ENCODE results near the gene CSGALNACT2.

Gene CSGALNACT2

DNA sequence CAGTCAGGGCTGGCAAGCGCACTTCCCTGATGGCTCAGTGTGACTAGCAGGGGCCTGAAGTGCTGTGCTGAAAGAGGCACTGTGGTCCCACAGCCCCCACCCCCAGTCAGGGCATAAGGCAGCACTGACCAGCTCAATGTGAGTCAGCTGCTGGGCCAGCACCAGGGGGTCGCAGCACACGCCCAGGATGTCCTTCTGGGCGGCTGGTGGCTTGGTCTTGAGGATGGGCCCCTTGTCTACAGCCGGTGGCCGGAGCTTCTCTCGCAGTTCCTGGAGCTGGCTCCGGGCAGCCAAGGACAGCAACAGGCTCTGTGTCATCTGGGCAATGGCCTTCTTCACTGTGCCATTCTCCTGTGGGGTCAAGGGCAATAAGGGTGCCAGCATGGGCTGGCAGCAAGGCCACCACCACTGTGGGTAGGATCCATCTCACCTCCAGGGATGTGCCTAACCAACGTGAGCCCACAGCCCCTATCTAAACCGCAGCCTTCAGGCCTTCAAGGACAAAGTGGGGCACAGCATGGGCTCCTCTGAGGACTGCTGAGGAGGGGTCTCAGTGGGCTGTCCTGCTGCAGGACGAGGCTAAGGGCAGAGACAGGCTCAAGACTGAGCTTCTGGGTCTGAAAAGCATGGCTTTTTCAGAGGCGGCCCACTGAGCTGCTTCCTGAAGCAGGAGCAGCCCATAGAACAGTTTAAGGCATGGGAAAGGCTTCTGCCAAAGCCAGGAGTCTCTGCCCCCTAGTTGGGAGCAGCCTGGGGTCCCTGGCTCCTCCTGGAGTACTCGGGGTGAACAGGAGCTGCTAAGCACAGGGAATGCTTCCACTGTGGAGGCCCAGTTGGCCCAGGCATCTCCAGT, 62.5 kb downstream of the CSGALNACT2 start:
- DNase-seq (ENCODE audit: low spot score) (no peak), FAIRE-seq (peak; percentile 66)

DNA sequence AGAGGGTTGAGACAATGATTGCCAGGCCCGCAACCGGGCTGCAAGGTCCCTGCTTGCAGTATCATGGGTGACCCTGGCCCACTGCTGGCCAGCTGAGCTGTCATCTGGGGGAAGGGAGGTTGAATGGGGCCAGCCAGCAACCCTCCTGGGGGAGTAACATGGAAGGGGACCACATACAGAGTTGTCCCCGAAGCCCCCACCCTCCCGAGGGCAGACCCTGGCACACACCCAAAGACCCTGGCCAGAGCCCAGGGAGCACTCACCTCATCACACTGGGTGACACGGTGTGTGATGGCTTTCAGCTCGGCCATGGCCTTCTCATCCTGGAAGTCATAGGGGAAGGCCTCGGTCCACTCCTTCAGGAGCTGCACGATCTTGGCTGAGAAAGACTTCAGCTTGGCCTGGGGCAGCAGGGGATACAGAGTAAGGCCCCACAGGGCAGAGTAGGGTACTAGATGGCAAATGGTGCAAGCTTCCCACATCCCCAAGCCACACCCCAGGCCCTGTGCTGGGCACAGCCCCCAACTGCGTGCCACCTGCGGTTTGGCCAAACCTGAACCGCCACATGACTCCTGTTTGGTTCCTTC, 63.4 kb downstream of the CSGALNACT2 start:
- FAIRE-seq = no peak
- DNase-seq (ENCODE audit: low spot score) = peak; percentile 11

DNA sequence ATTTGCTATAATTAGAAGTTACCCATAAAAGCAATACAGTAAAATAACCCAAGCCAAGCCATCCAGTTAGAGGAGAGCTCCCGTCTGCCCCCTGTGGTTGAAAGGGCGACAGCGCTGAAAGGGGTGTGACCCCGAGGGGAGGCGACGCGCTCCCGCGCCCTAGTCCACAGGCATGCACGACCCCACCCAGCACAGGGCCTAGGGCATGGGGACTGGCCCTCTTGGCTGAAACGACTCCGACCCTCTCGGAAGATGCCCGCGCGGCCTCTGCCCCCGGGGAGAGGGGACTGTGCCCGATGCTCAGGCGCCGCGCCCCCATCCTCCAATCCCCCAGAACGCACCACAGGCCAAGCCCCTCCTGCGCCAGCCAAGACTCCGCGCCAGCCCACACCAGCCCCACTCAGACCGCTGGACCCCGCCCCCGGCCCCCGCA, 64.0 kb downstream of the CSGALNACT2 start:
- FAIRE-seq = peak; percentile 86

DNA sequence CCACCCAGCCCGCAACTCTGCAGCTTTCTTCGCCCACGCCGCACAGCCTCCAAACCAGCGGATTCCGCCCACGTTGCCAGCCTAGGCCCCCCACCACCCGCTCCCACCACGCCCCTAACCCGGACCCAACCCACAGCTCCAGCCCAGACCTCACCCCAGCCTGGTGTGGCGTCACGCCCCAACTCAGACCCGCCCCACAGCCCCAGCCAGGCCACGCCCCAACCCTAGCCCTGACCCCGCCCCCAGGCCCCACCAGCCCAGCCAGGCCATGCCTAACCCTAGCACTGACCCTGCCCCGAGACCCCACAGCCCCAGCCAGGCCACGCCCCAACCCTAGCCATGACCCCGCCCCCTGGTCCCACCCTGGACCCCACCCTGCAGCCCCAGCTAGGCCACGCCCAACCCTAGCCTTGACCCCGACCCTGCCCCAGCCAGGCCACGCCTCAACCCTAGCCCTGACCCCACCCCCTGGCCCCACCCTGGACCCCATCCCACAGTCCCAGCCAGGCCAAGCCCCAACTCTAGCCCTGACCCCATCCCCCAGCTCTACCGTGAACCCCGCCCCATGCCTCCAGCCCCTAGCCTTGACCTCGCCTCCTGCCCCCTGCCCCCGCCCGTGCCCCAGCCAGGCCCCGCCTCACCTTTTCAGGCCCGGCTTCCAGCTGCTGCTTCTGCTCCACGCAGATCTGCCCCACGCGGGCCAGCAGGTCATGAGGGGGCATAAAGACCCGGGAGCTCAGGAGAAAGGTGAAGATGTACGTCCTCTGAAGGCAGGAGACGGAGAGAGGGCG, 64.6 kb downstream of the CSGALNACT2 start:
- no peak for FAIRE-seq

More for the DNA sequence above, 64.0 kb downstream of the CSGALNACT2 start:
- peak; percentile 76 for DNase-seq (ENCODE audit: low spot score)

DNA sequence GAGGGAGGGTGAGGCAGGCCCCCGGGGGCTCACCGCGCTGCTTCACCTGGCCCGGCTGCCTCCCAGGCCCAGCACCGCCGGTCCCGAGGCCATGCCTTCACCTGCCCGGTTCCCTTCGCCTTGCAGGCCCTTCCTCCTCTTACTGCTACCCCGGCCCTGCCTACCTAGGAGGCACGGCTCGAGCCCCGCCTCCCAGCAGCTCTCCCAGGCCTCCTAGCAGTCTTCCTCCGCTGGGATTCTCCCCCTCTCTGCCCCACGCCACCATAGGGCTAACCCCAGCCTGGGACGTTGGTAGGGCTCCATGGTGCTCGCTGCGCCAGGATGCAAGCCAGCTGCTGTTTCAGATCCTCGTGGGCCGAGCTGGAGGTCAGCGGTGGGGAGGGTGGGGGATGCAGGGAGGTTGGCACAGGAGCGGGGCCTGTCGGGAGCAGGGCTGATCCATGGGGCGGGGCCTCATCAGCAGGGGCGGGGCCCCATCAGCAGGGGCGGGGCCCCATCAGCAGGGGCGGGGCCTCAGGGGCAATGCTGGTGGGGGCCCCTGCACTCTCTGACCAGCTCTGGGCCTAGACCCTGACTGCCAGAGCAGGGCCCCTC, 65.3 kb downstream of the CSGALNACT2 start:
- FAIRE-seq (peak; percentile 88), DNase-seq (ENCODE audit: low spot score) (peak; percentile 65)

More for the DNA sequence above, 64.6 kb downstream of the CSGALNACT2 start:
- DNase-seq (ENCODE audit: low spot score) = peak; percentile 75

DNA sequence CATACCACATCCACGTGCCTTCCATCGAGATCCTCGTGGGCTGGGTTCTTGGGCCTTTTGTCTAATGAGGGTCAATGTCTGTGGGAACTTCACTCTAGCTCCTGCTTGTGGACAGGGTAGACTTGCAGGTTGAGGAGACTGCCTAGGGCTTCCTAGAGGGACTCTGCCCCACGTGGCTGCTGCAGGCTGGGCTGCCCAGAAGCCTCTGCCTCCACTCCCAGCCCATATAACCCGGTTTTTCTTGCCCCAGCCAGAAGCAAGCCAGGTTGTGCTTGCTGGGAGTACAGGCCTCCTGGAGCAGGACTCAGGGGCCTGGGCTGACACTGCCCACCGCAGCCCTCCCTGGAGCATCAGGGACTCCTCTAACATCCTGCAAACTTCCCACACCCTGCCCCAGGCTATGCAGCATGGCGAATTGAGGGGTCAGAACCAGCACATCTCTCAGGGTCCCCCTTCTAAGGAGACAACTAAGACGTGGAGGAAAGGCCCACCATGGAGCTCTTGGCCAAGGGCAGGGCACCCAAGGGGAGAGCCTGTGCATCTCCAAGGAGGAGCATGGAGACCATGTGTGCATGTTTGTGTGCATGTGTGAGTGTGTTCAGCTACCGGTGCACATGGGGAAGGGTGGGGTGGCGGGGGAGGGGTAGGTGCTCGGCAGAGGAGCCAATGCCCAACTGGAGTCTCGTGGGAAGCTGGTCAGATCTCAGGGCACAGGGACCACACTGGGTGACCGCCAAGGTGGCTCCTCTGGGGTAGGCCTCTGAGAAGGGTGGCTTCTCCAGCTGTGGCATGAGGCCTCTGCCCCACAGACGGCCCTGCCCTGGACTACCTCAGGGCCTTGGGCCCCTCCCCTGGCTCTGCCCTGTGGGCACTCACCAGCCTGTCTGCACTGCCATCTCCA, 66.0 kb downstream of the CSGALNACT2 start:
- DNase-seq (ENCODE audit: low spot score) (no peak), FAIRE-seq (peak; percentile 81)

DNA sequence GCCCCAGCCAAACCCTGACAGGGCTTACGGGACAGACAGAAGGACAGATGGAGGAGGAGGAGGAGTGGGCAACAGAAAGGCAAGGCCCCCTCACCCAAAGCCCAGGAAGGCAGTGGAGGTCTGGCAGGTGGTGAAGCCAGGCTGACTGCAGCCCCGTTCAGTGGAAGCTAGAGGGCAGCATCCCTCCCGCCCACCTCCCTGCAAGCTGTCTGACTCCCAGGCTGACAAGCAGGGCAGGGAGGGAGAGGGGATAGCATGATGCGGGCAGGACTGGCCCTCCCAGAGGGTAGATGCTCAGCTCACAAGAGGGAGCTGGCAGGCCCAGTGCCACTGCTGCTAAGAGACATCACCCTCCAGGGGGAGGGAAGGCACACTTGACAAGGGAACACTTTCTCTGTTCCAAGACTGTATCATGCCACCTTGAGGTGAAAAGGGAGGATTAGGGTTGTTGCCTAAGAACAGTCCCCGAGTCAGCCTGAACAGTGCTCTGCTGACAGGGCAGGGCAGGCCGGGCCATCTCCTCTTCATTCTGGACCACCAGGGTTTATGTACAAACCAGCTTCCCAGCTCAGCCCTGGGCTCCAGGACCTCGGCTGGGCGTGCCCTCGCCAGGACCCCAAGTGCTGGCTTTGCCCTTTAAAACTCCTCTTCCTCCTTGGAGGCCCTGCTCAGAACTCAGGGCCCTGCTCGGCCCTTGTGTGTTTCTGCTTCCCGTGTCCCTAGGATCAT, 66.9 kb downstream of the CSGALNACT2 start:
- FAIRE-seq (peak; percentile 100), DNase-seq (ENCODE audit: low spot score) (peak; percentile 85)

DNA sequence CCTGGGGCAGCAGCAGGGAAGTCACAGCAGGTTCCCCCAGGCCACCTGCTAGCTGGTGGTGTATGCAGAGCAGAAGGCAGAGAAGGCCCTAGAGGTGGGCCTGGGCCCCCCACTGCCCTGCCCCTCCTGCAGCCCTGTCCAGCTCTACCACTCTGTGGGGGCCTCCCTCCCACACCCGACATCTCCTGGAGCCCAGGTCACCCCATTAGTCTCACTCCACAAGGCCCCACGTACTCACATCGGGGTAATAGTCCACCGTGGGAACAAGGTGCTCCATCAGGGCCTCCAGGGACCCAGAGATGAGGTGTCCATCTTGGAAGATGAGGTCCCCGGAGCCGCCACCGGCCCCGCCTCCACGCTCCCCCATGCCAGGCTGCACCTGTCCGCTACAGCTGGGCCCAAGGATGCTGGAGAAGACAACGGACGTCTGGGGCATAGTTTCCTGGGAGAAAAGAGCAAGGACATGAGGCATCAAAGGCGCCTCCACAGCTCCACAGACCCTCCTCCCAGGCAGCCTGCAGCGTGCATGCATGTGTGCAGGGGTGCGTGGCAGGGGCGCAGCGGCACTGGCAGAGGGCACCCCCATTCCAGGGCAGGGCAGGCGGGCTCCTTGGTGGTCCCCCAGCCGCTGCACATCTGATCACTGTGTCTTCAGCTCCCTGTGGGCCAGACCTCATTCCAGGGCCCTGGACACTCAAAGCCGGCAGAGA, 67.6 kb downstream of the CSGALNACT2 start:
- FAIRE-seq = no peak
- DNase-seq (ENCODE audit: low spot score) = no peak

DNA sequence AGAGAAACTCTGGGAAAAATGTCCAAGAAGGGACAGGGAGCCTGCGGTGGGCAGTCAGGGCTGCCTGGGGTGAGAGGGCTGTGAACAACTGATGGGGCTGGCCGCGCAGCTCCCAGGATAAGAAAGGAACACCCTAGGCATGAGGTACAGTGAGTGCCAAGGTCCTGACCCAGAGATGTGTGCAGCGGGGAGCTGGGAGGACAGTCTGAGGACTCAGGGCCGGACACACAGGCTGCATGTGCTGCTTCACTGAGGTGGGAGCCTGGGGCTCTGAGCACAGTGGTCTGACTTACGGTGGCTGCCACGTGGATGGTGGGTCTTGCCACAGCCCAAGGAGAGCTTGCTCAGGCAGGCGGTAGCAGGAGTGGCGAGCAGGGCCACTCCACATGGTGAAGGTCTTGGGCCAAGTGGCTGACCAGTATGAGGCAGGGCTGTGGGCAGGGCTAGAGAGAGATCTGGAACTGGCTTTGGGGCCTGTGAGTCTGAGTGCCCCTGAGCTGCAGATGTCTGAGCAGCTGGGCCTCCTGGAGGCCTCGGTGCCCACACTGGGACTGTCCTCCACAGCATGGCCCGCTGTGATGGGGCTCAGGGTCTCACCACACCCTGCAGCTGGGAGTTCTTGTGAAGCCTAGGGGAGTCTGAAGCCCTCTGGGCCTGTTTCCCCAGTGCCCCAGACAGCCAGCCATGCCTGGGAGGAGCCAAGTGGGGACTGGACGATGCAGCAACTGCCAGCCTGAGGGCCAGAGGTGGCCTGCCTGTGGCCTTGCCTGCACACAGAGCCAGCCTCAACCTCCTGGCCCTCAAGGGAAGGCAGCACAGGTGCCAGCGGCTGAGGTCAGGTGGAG, 68.4 kb downstream of the CSGALNACT2 start:
- FAIRE-seq = peak; percentile 74
- DNase-seq (ENCODE audit: low spot score) = no peak

DNA sequence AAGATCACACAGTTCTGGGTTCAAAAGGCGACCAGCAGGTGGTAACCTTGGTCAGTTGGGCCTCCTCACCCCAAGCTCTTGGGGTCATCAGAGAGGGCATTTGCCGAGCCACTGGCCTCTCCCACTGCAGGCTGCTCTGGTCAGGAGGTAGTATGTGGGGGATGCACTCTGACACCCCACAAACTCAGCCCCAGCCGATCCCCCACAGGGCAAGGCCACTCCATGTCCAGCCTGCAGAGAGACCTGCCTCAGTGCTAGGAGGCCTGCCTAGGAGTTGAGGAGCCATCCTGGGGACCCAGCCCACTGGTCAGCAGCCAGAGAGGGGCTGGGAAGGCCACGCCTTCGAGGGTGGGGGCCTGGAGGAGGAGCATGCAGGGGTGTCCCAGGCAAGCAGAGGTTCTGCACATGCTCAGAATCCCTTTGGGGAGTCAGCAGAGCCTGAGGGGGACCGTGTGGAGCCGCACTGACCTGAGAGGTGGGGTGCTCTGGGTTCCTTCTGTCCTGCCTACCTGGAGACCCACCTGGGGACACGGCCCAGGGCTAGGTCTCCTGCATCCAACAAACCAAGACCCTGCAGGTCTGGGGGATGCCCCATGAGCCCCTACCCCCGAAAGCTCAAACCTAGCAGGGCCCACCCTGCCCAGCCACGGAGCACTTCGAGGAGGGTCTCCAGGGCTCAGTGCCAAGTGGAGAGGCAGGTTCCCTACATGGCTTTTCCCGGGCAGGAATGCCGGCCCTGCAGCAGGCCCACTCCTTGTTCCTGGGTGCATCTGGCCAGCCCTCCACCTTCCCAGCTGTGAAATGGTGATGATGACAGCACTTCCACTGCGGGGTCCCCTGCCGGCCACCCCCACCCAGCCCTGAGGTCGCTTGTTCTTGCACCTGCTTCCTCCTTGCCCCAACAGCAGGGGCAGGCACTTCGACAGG, 70.2 kb downstream of the CSGALNACT2 start:
- FAIRE-seq (no peak), DNase-seq (ENCODE audit: low spot score) (no peak)

DNA sequence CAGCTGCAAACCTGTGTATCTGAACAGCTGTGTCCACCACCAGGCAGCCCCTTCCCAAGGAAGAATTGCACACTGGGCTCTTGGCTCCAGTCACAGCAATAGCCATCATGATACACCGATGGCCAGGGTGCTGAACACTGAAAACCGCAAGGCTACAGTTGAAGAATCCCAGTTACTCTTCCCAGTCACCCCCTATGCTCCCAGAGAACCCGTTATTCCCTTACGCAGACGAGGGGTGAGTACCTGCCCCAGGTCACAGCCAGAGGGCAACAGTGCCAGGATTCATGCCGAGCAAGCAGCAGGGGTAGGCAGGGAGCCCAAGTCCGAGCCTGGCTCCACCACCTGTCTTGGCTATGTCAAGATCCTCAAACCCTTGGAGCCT, 70.8 kb downstream of the CSGALNACT2 start:
- DNase-seq (ENCODE audit: low spot score) (no peak), FAIRE-seq (peak; percentile 17)

DNA sequence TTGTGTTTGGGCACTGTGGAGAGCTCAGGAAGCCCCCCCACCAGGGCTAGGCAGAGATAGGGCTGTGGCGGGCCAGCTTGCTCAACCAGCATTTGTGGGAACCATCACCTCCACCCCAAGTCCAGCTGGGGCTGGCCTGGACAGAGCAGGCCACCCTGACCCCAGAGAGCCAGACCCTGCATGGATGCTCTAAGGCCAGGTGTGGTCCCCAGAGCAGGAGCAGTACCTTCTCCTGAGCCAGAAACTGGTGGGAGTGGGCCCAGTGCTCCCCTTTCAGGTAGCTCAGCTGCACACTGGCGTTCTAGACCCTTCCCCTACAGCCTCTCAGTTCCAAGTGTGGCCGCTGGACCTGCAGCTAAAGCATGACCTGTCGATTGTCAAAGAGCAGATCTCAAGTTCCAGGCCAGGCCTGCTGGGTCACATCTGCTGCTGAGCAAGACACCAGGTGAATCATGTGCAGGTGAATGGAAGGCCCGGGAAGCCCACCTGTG, 71.5 kb downstream of the CSGALNACT2 start:
- DNase-seq (ENCODE audit: low spot score) (no peak), FAIRE-seq (peak; percentile 23)

DNA sequence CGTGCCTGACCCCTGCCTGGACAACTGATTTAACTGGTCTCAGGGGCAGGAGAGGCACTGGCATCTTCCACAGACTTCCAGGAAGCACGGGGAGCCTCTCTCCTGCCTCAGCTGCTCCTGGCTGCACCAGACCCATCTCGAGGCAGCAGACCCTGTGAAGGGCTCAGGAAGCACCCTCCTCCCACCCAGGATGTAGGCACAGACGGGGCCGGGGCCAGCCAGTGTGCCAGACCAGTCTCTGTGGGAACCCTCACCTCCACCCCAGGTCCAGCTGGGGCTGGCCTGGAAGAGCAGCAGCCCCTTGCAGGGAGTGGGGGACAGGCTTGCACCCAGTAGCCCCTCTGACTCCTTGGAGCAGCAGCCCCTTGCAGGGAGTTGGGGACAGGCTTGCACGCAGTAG, 72.3 kb downstream of the CSGALNACT2 start:
- DNase-seq (ENCODE audit: low spot score) (no peak), FAIRE-seq (peak; percentile 17)

DNA sequence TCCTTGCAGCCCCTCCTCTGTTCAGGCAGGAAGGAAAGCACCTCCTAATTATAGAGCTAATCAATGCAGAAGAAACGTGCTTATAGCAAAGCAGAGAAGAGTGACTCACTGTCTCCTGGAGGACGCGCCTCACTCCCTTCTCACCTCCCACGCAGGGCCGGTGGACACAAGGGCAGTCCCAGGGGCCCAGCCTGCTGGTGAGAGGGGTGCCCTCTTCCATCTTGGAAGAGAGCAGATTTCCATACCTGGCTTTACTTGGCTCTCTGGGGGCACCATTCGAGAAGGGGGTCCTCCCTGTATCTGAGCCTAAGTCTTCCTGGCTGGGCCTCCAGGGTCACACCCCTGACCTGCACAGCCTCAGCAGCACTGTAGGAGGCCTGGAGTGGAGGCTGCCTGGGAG, 72.8 kb downstream of the CSGALNACT2 start:
- DNase-seq (ENCODE audit: low spot score) (peak; percentile 68), FAIRE-seq (peak; percentile 85)

DNA sequence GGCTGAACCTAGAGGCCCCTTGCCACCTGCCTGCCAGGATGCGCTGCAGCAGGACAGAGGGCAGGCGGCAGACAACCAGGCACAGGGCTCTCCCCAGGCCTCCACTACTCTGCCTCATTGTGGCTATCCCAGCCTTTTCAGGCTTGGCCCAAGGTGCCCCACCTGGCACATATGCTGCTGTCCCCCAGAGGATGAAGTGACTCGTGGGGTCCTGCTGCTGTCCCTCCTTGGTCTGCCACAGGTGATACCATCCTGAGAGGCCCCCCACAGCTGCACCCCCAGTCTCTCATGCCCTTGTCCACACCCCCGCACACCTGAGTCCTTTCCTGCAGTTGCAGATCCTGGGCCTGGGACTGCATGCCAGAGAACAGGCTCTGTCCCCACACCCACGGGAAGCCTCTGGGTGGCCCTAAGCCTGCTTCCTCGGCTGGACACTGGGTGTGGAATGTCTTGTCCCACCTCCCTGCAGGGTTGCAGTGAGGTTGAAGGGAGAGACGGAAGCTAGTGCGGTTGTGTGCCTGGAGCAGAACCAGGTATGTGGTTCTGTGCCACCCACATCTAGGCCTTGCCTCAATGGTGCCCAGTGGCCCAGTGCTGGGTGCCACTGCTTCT, 73.3 kb downstream of the CSGALNACT2 start:
- DNase-seq (ENCODE audit: low spot score) (no peak), FAIRE-seq (peak; percentile 61)

DNA sequence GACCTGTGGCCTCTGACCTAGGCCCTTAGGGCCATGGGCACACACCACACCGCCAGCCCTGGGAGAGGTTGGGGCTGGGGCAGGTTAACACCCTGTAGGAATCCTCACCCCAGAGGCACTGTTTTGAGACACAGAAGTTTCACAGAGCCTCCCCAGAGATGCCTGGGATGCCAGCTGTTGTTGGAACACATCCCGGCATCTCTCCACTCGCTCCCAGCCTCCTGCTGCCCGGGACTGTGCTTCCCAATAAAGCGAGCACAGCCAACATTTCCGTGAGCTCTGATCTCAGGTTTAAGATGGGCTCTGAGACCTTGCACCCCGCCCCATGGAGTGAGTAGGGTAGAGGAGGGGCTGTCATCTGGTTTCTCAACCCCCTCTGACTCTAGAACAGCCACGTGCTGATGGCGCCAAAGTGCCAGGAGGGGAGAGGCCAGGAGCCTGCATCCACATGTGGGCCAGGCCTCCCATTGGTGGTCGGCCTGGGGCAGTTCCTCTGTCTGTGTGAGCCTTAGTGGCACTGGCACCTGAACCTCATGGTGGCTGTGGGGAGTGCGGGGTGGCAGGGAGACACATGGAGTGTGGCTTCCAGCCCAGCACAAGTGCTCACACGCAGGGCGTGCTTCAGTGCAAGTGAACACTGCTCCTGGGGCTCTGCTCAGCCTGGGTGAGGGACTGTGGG, 73.9 kb downstream of the CSGALNACT2 start:
- FAIRE-seq = no peak

More for the DNA sequence above, 73.9 kb downstream of the CSGALNACT2 start:
- no peak for DNase-seq (ENCODE audit: low spot score)
